ENCODE data around the gene DOK6. TPM values are rescaled to one million over a fixed set of nuclear protein-coding genes. Genes with fewer than 3 reads are reported as not detected.

DOK6 gene
- total and polyA plus RNA-seq, 2 donors (not counting 3 experiments of a cell fraction or from before 2014, with no cell fraction given): under 0.01 TPM; not detected in 1

DNA sequence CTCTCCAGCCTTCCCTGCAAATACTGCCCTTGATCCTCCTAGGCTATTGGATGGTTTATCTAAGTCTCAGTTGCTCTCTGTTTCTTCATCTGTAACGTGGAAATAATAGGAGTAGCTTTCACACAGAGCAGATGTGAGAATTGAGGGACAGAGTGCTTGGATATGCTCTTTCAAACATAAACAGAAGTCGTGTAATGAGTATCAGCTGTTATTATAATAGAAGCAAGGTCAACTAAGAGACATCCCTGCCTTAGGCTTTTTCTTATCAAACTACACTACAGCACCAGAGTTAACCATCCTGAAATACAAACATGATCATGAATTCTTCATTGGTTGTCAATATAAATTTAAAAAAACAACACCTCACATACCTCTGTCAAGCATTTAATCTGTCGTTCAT is 138.2 kb downstream of the DOK6 start:
- Histone ChIP-seq H4K20me1 (replicated peaks; ENCODE audit: control insufficient read depth, extremely low read depth, insufficient read depth, low read length) (no peaks in the 10 kb centered on the region), H3K36me3 (ENCODE audit: control insufficient read depth in 2 of 2, extremely low read depth in 1 of 2, insufficient read depth in 2 of 2, low read length in 2 of 2) (no peaks in the 10 kb centered on the region), H3K79me2 (ENCODE audit: control insufficient read depth, insufficient read depth, low read length) (no peaks in the 10 kb centered on the region), H2AFZ (ENCODE audit: low read depth, low read length) (no peak overlapping the region), H3K9me1 (replicated peaks; ENCODE audit: control insufficient read depth, extremely low read depth, insufficient read depth, low read length) (no peaks in the 10 kb centered on the region), H3K27ac (ENCODE audit: insufficient read depth, low read depth, low read length) (no peak overlapping the region), H3K4me1 (ENCODE audit: control insufficient read depth, extremely low read depth, insufficient read depth, low read length) (no peaks in the 10 kb centered on the region), H3K27me3 (ENCODE audit: control insufficient read depth in 2 of 2, insufficient read depth in 2 of 2, low read length in 2 of 2) (no peaks in the 10 kb centered on the region), H3K9ac (replicated peaks; ENCODE audit: extremely low read depth, insufficient read depth, low read length) (no peak overlapping the region), H3K4me2 (ENCODE audit: insufficient read depth, low read length) (no peak overlapping the region), H3K9me3 (replicated peaks; ENCODE audit: control insufficient read depth, insufficient read depth, low read length) (no peaks in the 10 kb centered on the region), H3K4me3 (replicated peaks in 1 of 3; ENCODE audit: insufficient read depth in 1 of 3, low read depth in 1 of 3, low read length in 3 of 3) (no peak overlapping the region)
- CTCF ChIA-PET: no interaction called here
- intact Hi-C loops (cut with micrococcal nuclease): no loop called here
- dilution Hi-C loops (cut with MboI; ENCODE audit: extremely low pct_ligation_motif_present, low sequenced_read_pairs): no loop called here
- no TSS peak for BruUV-seq (replicated peaks)
- FAIRE-seq (no peak), DNase-seq (ENCODE audit: low read depth, low spot score) (no peak)
- POLR2A ChIA-PET: no interaction called here
- TF ChIP-seq POLR2AphosphoS5 (IDR thresholded peaks at IDR 0.05; ENCODE audit: insufficient read depth, low read depth, low read length) (no peak), CTCF (IDR thresholded peaks at IDR 0.05; ENCODE audit: extremely low read depth in 1 of 2, insufficient read depth in 1 of 2, low read depth in 1 of 2, low read length in 2 of 2) (no peak), EZH2 (IDR thresholded peaks at IDR 0.05; ENCODE audit: borderline replicate concordance, low read depth, low read length, severe bottlenecking) (no peak), GATA2 (IDR thresholded peaks at IDR 0.05; ENCODE audit: insufficient read depth, insufficient read length, low read depth, low read length) (no peak), POLR2A (IDR thresholded peaks at IDR 0.05; ENCODE audit: low read depth, low read length) (no peak), JUN (IDR thresholded peaks at IDR 0.05; ENCODE audit: borderline replicate concordance, insufficient read depth, insufficient read length, low read depth) (no peak), MYC (IDR thresholded peaks at IDR 0.05; ENCODE audit: low read depth, low read length) (no peak), FOS (IDR thresholded peaks at IDR 0.05; ENCODE audit: borderline replicate concordance, insufficient read depth, low read length) (no peak)

All from endothelial cell of umbilical vein (primary cell).